HG03175 (cell line): ENCODE data around the gene TRDMT1.

Source experiments
- ATAC-seq: cut with Tn5 transposase; IDR thresholded peaks from one replicate; pipeline ENCODE4 v1.9.1; 2021; ENCODE audit warnings: mild to moderate bottlenecking, moderate library complexity; ENCODE audit not compliant: unreplicated experiment

TRDMT1 gene

GRCh38 chr10:17109046-17109445 lies 92.4 kb downstream of the TRDMT1 start:
- no peak for ATAC-seq

GRCh38 chr10:17106991-17107390 lies 94.5 kb downstream of the TRDMT1 start:
- no peak for ATAC-seq

- no peak for ATAC-seq
These were observed 99.6 kb downstream of the TRDMT1 start for GRCh38 chr10:17101910-17102266.

- ATAC-seq: no peak
These were observed 100.1 kb downstream of the TRDMT1 start for GRCh38 chr10:17101257-17101909.

GRCh38 chr10:17100586-17100985 lies 100.9 kb downstream of the TRDMT1 start:
- no peak for ATAC-seq

GRCh38 chr10:17098012-17098411 lies 103.5 kb downstream of the TRDMT1 start:
- ATAC-seq: no peak
